SU-DHL-6 (cell line): ENCODE measurements around the gene NKAIN4.

Experiments used
- CTCF ChIP-seq: fragments of 200-600 bp; sonication (generic); IDR thresholded peaks from one replicate; pipeline ENCODE4 v1.5.1; 2017; ENCODE audit warnings: antibody characterized with exemption, mild to moderate bottlenecking, low read length, moderate library complexity; ENCODE audit not compliant: insufficient read depth, poor library complexity, severe bottlenecking
- EZH2phosphoT487 ChIP-seq: fragments of 200-600 bp; sonication (generic), shearing (Covaris generic); conservative IDR thresholded peaks from 2 replicates; pipeline ENCODE4 v1.6.1; 2018; ENCODE audit warnings: mild to moderate bottlenecking, antibody characterized with exemption, low read length, moderate library complexity, mixed read lengths

- TF ChIP-seq CTCF (no peak), EZH2phosphoT487 (no peak)
These were observed 15.6 kb downstream of the NKAIN4 start for GRCh38 chr20:63238514-63239125.
